Epithelial cell of esophagus (primary cell): ENCODE results near the gene CHRND.

Source experiments
- DNase-seq: peaks from one replicate; pipeline ENCODE4 v3.0.0; 2010; ENCODE audit warnings: low read depth
- H3K4me3 ChIP-seq: 2 replicates; pipeline ENCODE4 v1.5.1; 2011; ENCODE audit warnings: mild to moderate bottlenecking, low read length, control low read depth
- CTCF ChIP-seq: IDR thresholded peaks from 2 replicates; pipeline ENCODE4 v1.5.1; 2011; ENCODE audit warnings: low read depth, mild to moderate bottlenecking, low read length, control low read depth, inconsistent platforms; ENCODE audit not compliant: insufficient read depth; ENCODE audit errors: missing control alignments

The CHRND gene

GRCh38 chr2:232516551-232516950, 9.4 kb upstream of the CHRND start:
- DNase-seq = no peak
- H3K4me3 ChIP-seq = no peak overlapping the region
- TF ChIP-seq CTCF = no peak

GRCh38 chr2:232518844-232519243, 7.1 kb upstream of the CHRND start:
- H3K4me3 ChIP-seq = no peak overlapping the region
- peak; percentile 10 for DNase-seq
- no peak for TF ChIP-seq CTCF

GRCh38 chr2:232519581-232520438, 6.2 kb upstream of the CHRND start, which contains the start of gene PRSS56:
TSS of gene PRSS56 (plus strand) at chr2:232520388. CDS start at chr2:232520599, 211 bp downstream.
- no peak for TF ChIP-seq CTCF
- no peak for DNase-seq
- H3K4me3 ChIP-seq = no peak within 1 kb of the TSS

GRCh38 chr2:232520489-232520888, 5.5 kb upstream of the CHRND start:
- TF ChIP-seq CTCF = no peak
- no peak overlapping the region for H3K4me3 ChIP-seq
- DNase-seq = no peak

DNA sequence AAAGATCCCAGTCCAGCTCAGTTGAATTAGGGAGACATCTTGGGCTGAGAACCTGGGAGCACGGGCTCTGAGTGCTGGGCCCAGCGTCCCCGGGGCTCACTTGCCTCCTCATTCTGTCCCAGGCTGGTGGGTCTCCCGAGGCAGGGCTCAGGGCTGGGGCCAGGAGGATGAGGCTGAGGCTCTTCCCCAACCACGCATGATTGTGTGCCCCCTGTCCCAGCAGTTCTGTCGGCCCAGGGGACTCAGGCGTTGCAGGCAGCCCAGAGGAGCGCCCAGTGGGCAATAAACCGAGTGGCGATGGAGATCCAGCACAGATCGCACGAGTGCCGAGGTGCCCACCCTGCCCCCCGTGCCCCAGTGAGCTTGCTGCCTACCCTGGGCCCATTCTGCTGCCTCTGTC, 4.9 kb upstream of the CHRND start:
- no peak for TF ChIP-seq CTCF
- DNase-seq = no peak

GRCh38 chr2:232521959-232522622, 3.9 kb upstream of the CHRND start:
- H3K4me3 ChIP-seq = no peak overlapping the region
- peak; percentile 21 for TF ChIP-seq CTCF

More for the DNA sequence above, 4.9 kb upstream of the CHRND start:
- H3K4me3 ChIP-seq = no peak overlapping the region

More at GRCh38 chr2:232521959-232522622, 3.9 kb upstream of the CHRND start:
- DNase-seq = peak; percentile 38
